OCI-LY3 (cell line): Measurements from ENCODE around the gene OR5W2.
"Not testable (repeated sequence)": the region's sequence is repeated elsewhere in the genome, so short reads cannot be mapped to it uniquely, and the experiment has no call there.

Source experiments
- H2AFZ ChIP-seq: fragments of 200-600, 300-600 bp; shearing (Covaris generic); 2 replicates; pipeline ENCODE4 v1.6.0; 2014; ENCODE audit warnings: antibody characterized with exemption, low read depth, low read length
- H3K27ac ChIP-seq: fragments of 200-600, 300-600 bp; sonication (generic); 2 replicates; pipeline ENCODE4 v1.5.1; 2014; ENCODE audit warnings: mild to moderate bottlenecking, low read length, moderate library complexity, mixed read lengths
- H3K27me3 ChIP-seq: fragments of 200-600, 300-600 bp; sonication (generic); 2 replicates; pipeline ENCODE4 v1.6.1; 2014; ENCODE audit warnings: low read depth, low read length, mixed read lengths
- H3K36me3 ChIP-seq: fragments of 200-600, 300-600 bp; sonication (generic); replicated peaks from 2 replicates; pipeline ENCODE3; 2014; ENCODE audit warnings: low read depth, low read length, mixed read lengths
- H3K4me1 ChIP-seq: fragments of 300-600, 200-600 bp; sonication (generic); 2 replicates; pipeline ENCODE4 v1.6.1; 2014; ENCODE audit warnings: low read length, mixed read lengths
- H3K4me2 ChIP-seq: fragments of 200-600, 300-600 bp; sonication (generic); 2 replicates; pipeline ENCODE4 v1.6.1; 2014; ENCODE audit warnings: low read length, mixed read lengths
- H3K4me3 ChIP-seq: fragments of 300-600, 200-600 bp; sonication (generic); 2 replicates; pipeline ENCODE4 v1.5.1; 2014; ENCODE audit warnings: antibody characterized with exemption, mild to moderate bottlenecking, low read length, moderate library complexity
- H3K79me2 ChIP-seq: fragments of 300-600, 200-600 bp; shearing (Covaris generic); 2 replicates; pipeline ENCODE4 v1.6.1; 2014; ENCODE audit warnings: mild to moderate bottlenecking, low read length, mixed read lengths
- H3K9ac ChIP-seq: fragments of 300-600, 200-600 bp; shearing (Covaris generic); 2 replicates; pipeline ENCODE4 v1.6.0; 2014; ENCODE audit warnings: mild to moderate bottlenecking, low read length, moderate library complexity
- H3K9me3 ChIP-seq: fragments of 200-600, 300-600 bp; shearing (Covaris generic); 2 replicates; pipeline ENCODE4 v1.6.1; 2014; ENCODE audit warnings: low read length, mixed read lengths; ENCODE audit not compliant: insufficient read depth
- H4K20me1 ChIP-seq: fragments of 200-600, 300-600 bp; sonication (generic); 2 replicates; pipeline ENCODE4 v1.6.1; 2016; ENCODE audit warnings: low read length, mixed read lengths; ENCODE audit not compliant: insufficient read depth

OR5W2 gene

DNA sequence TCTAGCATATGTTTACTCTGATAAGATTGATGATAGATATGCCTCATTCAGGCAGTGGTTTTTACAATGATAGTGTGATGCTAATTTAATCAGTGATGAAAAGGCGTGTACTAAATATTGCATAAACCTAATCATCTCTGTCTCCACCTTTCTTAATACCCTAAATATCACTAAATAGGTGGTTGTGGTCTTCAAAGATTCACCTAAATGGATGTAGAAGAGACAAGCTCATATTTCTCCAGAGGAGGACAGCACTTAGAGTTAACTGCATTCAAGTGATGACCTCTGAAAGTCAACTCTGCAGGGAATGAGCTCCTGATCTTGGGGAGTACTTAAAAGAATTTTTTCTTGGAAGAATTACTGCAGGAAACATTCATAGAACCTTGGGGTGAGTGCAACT, 31.4 kb downstream of the OR5W2 start, which contains the start of gene TRIM51:
Gene TRIM51 (plus strand): TSS at position 301 of the 400 bp plus-strand sequence. CDS start 2,132 bp downstream, outside the sequence.
- H3K36me3 ChIP-seq, H3K4me3 ChIP-seq, H3K27ac ChIP-seq, H2AFZ ChIP-seq, H3K4me2 ChIP-seq, H3K79me2 ChIP-seq, H3K9ac ChIP-seq, H4K20me1 ChIP-seq, H3K27me3 ChIP-seq, H3K9me3 ChIP-seq: not testable (repeated sequence)
- peaks cover 16% of the 10 kb centered on the region for H3K4me1 ChIP-seq

DNA sequence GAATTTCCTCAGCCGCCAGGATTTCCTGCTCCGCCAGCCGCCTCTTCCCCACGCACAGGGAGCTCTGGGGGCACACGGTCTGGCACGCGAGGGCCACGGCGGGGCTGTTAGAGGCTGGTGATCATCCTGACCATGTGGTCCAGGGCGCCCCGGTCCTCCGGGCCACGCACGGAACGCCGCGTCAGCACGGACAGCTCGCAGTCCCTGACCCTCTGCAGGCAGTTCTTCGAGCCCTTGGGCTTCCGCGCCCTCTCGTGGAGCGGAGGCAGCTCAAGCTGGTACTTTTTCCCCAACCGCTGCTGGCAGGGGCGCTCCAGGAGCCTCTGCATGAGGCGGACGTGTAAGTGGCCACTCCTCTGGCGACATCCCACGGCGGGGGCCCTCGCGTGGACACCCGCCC, 41.2 kb downstream of the OR5W2 start:
- H3K27ac ChIP-seq, H3K79me2 ChIP-seq, H2AFZ ChIP-seq, H3K4me2 ChIP-seq, H3K4me3 ChIP-seq, H3K36me3 ChIP-seq, H4K20me1 ChIP-seq, H3K9ac ChIP-seq, H3K27me3 ChIP-seq, H3K9me3 ChIP-seq: not testable (repeated sequence)
- H3K4me1 ChIP-seq, result peaks cover 12% of the 10 kb centered on the region

DNA sequence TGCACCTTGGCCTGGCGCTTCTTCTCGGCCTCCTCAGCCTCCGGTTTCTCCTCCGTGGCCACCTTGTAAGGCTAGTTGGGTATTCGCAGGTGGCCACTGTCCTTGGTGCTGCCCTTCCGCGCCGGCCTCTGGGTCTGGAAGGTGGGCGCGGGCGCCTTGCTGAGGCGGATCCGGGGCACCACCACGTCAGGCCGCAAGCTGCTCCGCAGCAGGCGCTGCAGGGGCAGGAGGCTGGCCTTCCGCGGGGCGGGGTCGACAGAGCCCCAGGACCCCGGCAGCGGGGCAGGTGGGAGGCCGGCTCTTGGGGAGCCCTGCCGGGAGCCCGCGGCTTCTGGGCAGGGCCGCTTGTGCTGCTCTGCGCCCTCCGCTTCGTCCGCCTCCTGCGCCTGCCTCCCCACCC, 41.7 kb downstream of the OR5W2 start:
- H3K27me3 ChIP-seq, H3K79me2 ChIP-seq, H4K20me1 ChIP-seq, H3K36me3 ChIP-seq, H3K4me2 ChIP-seq, H2AFZ ChIP-seq, H3K9me3 ChIP-seq, H3K4me3 ChIP-seq, H3K27ac ChIP-seq, H3K9ac ChIP-seq: not testable (repeated sequence)
- peaks cover 16% of the 10 kb centered on the region for H3K4me1 ChIP-seq

DNA sequence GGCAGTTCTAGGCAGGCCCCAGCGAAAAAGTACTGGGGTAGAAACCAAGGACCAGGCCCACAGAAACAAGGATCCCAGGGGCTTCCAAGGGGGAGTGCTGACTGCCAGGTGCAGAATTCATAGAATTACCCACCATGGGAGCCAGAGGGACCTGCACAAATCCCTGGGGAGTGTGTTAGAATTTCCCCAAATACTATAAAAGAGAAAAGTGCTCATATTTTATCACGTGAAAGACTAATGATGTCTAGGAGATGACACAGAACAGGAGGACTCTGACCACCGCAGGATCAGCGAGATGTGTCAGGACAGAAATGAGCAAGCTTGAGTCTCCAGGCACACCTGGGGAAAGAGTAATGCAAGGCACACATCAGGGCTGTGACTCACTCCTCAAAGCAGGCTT, 47.0 kb downstream of the OR5W2 start:
- not testable (repeated sequence) for H2AFZ ChIP-seq, H4K20me1 ChIP-seq, H3K27me3 ChIP-seq, H3K79me2 ChIP-seq, H3K9me3 ChIP-seq, H3K36me3 ChIP-seq
- H3K4me2 ChIP-seq, result peak overlapping the region; percentile 78
- H3K9ac ChIP-seq, result peak overlapping the region; percentile 71
- peak overlapping the region; percentile 73 for H3K4me3 ChIP-seq
- H3K4me1 ChIP-seq, result peaks cover 33% of the 10 kb centered on the region
- peak overlapping the region; percentile 97 for H3K27ac ChIP-seq
